HG03097 (cell line): Measurements from ENCODE around the gene GPR26.

Experiments
- ATAC-seq: cut with Tn5 transposase; IDR thresholded peaks from one replicate; pipeline ENCODE4 v1.9.1; 2021; ENCODE audit not compliant: unreplicated experiment, low FRiP score

Gene GPR26

GRCh38 chr10:123645016-123645415, 21.1 kb upstream of the GPR26 start:
- no peak for ATAC-seq

GRCh38 chr10:123645615-123646014, 20.5 kb upstream of the GPR26 start:
- ATAC-seq = no peak

GRCh38 chr10:123648595-123648994, 17.6 kb upstream of the GPR26 start:
- ATAC-seq = no peak

GRCh38 chr10:123649676-123650075, 16.5 kb upstream of the GPR26 start:
- no peak for ATAC-seq

GRCh38 chr10:123651421-123652047, 14.6 kb upstream of the GPR26 start:
- no peak for ATAC-seq

- ATAC-seq = no peak
Measured at GRCh38 chr10:123655751-123656150, 10.4 kb upstream of the GPR26 start.

- ATAC-seq = no peak
Measured at GRCh38 chr10:123663522-123663921, 2.6 kb upstream of the GPR26 start.

- no peak for ATAC-seq
Measured at GRCh38 chr10:123665491-123666286, 466 bp upstream of the GPR26 start.

- no peak for ATAC-seq
Measured at GRCh38 chr10:123669886-123670285, 3.7 kb downstream of the GPR26 start.

GRCh38 chr10:123673198-123673597, 7.0 kb downstream of the GPR26 start:
- no peak for ATAC-seq

- ATAC-seq = no peak
Measured at GRCh38 chr10:123674741-123675140, 8.6 kb downstream of the GPR26 start.

- no peak for ATAC-seq
Measured at GRCh38 chr10:123675811-123676210, 9.7 kb downstream of the GPR26 start.

GRCh38 chr10:123677556-123677955, 11.4 kb downstream of the GPR26 start:
- no peak for ATAC-seq

- no peak for ATAC-seq
Measured at GRCh38 chr10:123678376-123678775, 12.2 kb downstream of the GPR26 start.

GRCh38 chr10:123681285-123681684, 15.1 kb downstream of the GPR26 start:
- no peak for ATAC-seq

- no peak for ATAC-seq
Measured at GRCh38 chr10:123682477-123682876, 16.3 kb downstream of the GPR26 start.

GRCh38 chr10:123683459-123683858, 17.3 kb downstream of the GPR26 start:
- ATAC-seq = no peak

GRCh38 chr10:123683865-123684264, 17.7 kb downstream of the GPR26 start:
- ATAC-seq = no peak

- no peak for ATAC-seq
Measured at GRCh38 chr10:123685260-123685659, 19.1 kb downstream of the GPR26 start.

- no peak for ATAC-seq
Measured at GRCh38 chr10:123687758-123688157, 21.6 kb downstream of the GPR26 start.

GRCh38 chr10:123689880-123690279, 23.7 kb downstream of the GPR26 start:
- ATAC-seq = no peak

GRCh38 chr10:123703195-123703790, 37.1 kb downstream of the GPR26 start:
- ATAC-seq = no peak
